ENCODE data around the gene BCL6B. TPM values are rescaled to one million over a fixed set of nuclear protein-coding genes. Genes with fewer than 3 reads are reported as not detected.

Gene BCL6B
- total RNA-seq, 6 donors from 2014 or later: 2.1 to 83.1 (median 9.4) TPM

DNA sequence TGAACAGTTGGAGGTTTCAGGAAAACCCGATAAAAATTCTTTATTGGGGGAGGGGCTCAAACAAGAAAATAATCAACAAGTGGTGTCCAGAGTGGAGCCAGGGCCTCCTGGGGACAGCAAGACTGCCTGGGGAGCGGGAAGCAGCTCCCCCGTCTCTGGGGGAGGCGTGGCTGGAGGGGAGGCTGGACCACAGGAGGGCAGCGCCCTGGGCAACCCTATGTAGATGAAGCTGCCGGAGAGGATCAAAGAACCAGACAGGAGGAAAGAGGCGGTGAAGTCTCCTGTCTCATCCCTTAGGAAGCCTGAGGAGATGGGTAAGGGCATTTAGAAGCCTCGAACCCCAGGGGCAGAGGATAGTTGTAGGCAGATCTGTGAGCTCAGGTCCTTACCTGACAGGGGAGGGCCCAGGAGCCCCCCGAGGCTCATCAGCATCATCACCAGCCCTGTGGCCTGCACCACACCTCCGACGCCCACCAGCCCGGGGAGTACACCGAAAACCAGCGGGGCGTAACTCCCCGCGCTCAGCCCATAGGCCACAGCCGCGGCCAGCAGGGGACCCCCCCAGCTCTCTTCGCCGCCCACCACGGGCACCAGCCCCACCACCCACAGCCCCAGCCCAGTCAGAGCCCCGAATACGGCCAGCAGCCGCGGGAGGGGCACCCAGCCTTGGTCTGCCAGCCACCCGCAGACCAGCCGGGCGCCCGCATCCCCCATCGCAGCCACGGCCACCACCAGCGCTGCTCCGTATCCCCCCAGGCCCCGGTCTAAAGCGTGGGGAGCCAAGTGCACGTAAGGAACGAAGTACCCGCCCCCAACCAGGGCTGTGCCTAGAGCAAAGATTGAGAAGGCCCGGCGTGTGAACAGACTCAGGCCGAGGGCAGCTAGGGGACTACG, 19.0 kb downstream of the BCL6B start:
- no peaks in the 10 kb centered on the region for H3K36me3 ChIP-seq
- ATAC-seq (ENCODE audit: low FRiP score in 2 of 2): no peak
- peak overlapping the region; percentile 4 to 84 (median 50) for H3K27ac ChIP-seq
- peak in 1 of 2 donors; percentile 83 for DNase-seq
- peaks cover 0 to 23% (median 6%) of the 10 kb centered on the region in 4 donors for H3K27me3 ChIP-seq
- WGBS, 2 donors: 50 to 57% methylated on average over 20 to 30 of the region's 43 CpGs
- H3K4me3 ChIP-seq: peak overlapping the region in 3 of 4 donors; percentile 44 to 59 (median 55)
- H3K9me3 ChIP-seq: no peaks in the 10 kb centered on the region
- H3K4me1 ChIP-seq: peaks cover 33 to 63% (median 38%) of the 10 kb centered on the region in 4 donors
- TF ChIP-seq, protein P1, sequence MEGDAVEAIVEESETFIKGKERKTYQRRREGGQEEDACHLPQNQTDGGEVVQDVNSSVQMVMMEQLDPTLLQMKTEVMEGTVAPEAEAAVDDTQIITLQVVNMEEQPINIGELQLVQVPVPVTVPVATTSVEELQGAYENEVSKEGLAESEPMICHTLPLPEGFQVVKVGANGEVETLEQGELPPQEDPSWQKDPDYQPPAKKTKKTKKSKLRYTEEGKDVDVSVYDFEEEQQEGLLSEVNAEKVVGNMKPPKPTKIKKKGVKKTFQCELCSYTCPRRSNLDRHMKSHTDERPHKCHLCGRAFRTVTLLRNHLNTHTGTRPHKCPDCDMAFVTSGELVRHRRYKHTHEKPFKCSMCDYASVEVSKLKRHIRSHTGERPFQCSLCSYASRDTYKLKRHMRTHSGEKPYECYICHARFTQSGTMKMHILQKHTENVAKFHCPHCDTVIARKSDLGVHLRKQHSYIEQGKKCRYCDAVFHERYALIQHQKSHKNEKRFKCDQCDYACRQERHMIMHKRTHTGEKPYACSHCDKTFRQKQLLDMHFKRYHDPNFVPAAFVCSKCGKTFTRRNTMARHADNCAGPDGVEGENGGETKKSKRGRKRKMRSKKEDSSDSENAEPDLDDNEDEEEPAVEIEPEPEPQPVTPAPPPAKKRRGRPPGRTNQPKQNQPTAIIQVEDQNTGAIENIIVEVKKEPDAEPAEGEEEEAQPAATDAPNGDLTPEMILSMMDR (IDR thresholded peaks at IDR 0.05): no peak
- no peak for TF ChIP-seq EP300 (IDR thresholded peaks at IDR 0.05)

DNA sequence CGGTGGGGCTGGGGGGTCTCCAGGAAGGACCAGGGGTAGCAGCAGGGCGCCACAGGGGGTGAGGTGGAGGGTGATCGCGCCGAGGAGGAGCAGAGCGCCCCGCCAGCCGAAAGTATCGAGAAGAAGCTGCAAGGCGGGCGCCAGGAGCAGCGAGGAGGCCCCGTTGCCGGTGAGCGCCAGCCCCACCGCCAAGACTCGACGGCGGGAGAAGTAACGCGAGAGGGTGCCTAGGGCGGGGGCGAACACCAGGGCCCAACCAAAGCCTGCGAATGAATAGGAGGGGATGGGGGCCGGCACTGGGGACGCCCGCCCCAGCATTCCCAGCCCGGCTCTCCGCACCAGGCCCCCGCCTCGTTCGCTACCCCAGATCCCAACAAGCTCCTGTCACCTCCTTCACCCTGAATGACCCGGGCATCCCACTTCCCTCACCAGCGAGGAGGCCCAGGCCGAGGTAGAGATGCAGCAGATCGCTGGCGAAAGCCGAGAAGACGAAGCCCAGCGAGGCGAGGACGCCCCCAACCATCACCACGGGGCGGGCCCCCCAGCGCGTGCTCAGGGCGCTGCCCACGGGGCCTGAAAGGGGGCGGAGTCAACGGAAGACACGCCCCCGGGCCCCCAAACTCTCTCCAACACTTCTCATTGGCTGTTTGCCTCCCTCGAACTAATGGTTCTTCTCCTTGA, 19.8 kb downstream of the BCL6B start:
- peak overlapping the region; percentile 63 to 84 (median 73) for H3K27ac ChIP-seq
- H3K27me3 ChIP-seq: peaks cover 0 to 23% (median 6%) of the 10 kb centered on the region in 4 donors
- H3K36me3 ChIP-seq: no peaks in the 10 kb centered on the region
- 17 to 24% methylated on average over 38 to 53 of the region's 53 CpGs for WGBS, 2 donors
- DNase-seq (peak in 1 of 2 donors; percentile 84), ATAC-seq (ENCODE audit: low FRiP score in 2 of 2) (peak in 1 of 2 donors; percentile 11)
- peaks cover 33 to 57% (median 41%) of the 10 kb centered on the region in 4 donors for H3K4me1 ChIP-seq
- no peaks in the 10 kb centered on the region for H3K9me3 ChIP-seq
- peak overlapping the region; percentile 1 to 59 (median 50) for H3K4me3 ChIP-seq
- TF ChIP-seq POLR2A (IDR thresholded peaks at IDR 0.05): peak in 1 of 4 donors; percentile 7
- TF ChIP-seq, protein P1 (IDR thresholded peaks at IDR 0.05): peak in 1 of 6 experiments; percentile 18
- TF ChIP-seq EP300 (IDR thresholded peaks at IDR 0.05): no peak

DNA sequence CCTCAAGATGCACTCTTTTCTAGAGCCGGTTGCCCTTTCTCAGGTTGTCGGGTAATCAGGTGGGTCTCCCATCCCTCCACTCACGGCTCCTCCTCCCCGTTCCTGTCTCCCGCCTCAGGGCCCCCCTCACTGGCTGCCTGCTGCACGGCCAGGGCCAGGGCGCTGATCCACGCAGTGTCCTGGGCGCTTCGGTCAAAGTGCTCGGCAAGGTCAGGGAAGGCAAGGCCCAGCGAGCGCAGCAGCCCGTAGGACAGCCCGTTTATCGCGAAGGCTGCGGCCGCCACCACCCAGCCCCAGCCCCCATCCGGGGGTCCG, 20.3 kb downstream of the BCL6B start:
- TF ChIP-seq POLR2A (IDR thresholded peaks at IDR 0.05): no peak
- H3K9me3 ChIP-seq: no peaks in the 10 kb centered on the region
- H3K27me3 ChIP-seq: peaks cover 0 to 23% (median 6%) of the 10 kb centered on the region in 4 donors
- 3 to 8% methylated on average over 11 to 18 of the region's 21 CpGs for WGBS, 2 donors
- no peak for DNase-seq
- peak; percentile 38 to 47 for ATAC-seq (ENCODE audit: low FRiP score in 2 of 2)
- H3K4me3 ChIP-seq: peak overlapping the region; percentile 1 to 59 (median 50)
- H3K27ac ChIP-seq: peak overlapping the region; percentile 63 to 84 (median 73)
- H3K4me1 ChIP-seq: peaks cover 33 to 54% (median 40%) of the 10 kb centered on the region in 4 donors
- no peaks in the 10 kb centered on the region for H3K36me3 ChIP-seq

DNA sequence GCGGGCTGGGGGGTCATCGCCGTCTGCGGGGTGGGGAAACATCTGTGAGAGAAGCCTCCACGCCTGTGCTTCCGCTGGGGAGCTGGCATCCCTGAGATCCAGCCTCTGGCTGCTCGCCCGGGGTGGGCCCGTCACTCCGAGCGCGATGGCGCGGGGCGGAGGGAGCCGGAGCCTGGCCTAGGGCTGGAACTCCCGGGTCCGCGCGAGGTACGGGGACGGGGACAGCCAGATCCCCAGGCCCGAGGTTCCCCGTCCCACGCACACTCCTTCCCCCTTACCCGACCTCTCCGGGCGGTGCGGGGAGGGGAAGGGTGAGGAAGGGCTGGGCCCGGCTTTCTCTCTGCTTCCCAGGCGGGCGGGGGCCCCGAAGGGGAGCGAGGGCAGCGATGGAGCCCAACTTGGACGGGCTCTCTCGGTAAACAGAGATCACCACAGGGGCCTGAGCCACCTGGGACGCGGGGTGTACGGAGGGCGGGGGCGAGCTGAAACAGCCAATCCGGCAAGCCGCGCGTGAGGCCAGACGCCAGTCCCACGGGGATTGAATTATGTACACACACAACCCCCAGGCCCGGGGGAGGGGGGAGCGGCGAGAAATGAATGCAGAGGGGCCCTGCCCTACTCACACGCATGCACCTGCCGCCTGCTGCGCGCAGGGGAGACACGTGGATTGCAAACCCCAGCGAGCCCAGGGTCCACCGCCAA, 20.8 kb downstream of the BCL6B start, which contains the start of gene SLC16A11:
TSS of gene SLC16A11 (minus strand) at position 596 of the 702 bp plus-strand sequence. CDS start at position 17, 579 bp downstream.
- peak; percentile 68 to 91 for DNase-seq

More for the DNA sequence above, 20.8 kb downstream of the BCL6B start, which contains the start of gene SLC16A11:
- WGBS, 2 donors: 7 to 30% methylated on average over 10 to 36 of the region's 58 CpGs
- H3K9me3 ChIP-seq: no peaks in the 10 kb centered on the region
- peaks cover 33 to 49% (median 40%) of the 10 kb centered on the region in 4 donors for H3K4me1 ChIP-seq
- TF ChIP-seq POLR2AphosphoS5 (IDR thresholded peaks at IDR 0.05) (peak; percentile 6 to 10), EP300 (IDR thresholded peaks at IDR 0.05) (no peak), POLR2A (IDR thresholded peaks at IDR 0.05) (peak in 2 of 4 donors; percentile 10 to 58)
- TF ChIP-seq, protein P1 (IDR thresholded peaks at IDR 0.05): no peak
- peak within 1 kb of the TSS; percentile 1 to 59 (median 50) for H3K4me3 ChIP-seq
- no peaks in the 10 kb centered on the region for H3K36me3 ChIP-seq
- ATAC-seq (ENCODE audit: low FRiP score in 2 of 2): peak; percentile 56 to 67
- peaks cover 0 to 23% (median 6%) of the 10 kb centered on the region in 4 donors for H3K27me3 ChIP-seq
- peak within 1 kb of the TSS; percentile 63 to 84 (median 73) for H3K27ac ChIP-seq
